ENCODE measurements around the gene RPRD1B. TPM values are rescaled to one million over a fixed set of nuclear protein-coding genes. Genes with fewer than 3 reads are reported as not detected.
A peak's percentile ranks its signal among the peaks of the same experiment; 100 is the strongest.

RPRD1B gene
- total and polyA plus RNA-seq, 2 of the 13 experiments (the other 11 are each of a cell fraction or from before 2014, with no cell fraction given) = 31.1 to 41.5 TPM

GRCh38 chr20:38084425-38084951 lies 50.9 kb downstream of the RPRD1B start (continued):
- no peak for TF ChIP-seq SOX13 (IDR thresholded peaks at IDR 0.05)
- 0 out of 4 replicates have a peak, but pooled peaks of 1 of the 2 experiments have one; percentile 13 for TF ChIP-seq SOX13 (CRISPR knock-in tag; conservative IDR thresholded peaks at IDR 0.05 in 1 of 2, IDR thresholded peaks at IDR 0.05 in 1 of 2)
- TF ChIP-seq MNT (IDR thresholded peaks at IDR 0.05) = no peak
- TF ChIP-seq NFATC3 (CRISPR knock-in tag; IDR thresholded peaks at IDR 0.05) = no peak
- no peak for TF ChIP-seq ARID4A (CRISPR knock-in tag; IDR thresholded peaks at IDR 0.05; ENCODE audit: borderline replicate concordance)
- no peak for TF ChIP-seq ZNF607 (CRISPR knock-in tag; IDR thresholded peaks at IDR 0.05; ENCODE audit: borderline replicate concordance)
- TF ChIP-seq SMAD9 (CRISPR knock-in tag; IDR thresholded peaks at IDR 0.05) = no peak
- TF ChIP-seq ZNF615 (CRISPR knock-in tag; IDR thresholded peaks at IDR 0.05; ENCODE audit: borderline replicate concordance) = no peak
- TF ChIP-seq SRF (IDR thresholded peaks at IDR 0.05; ENCODE audit: low read depth, low read length) = peak; percentile 50; the same call in 1 of the 2 replicates
- no peak for TF ChIP-seq GMEB2 (CRISPR knock-in tag; IDR thresholded peaks at IDR 0.05; ENCODE audit: low read depth)
- TF ChIP-seq ZBTB7B (CRISPR knock-in tag; IDR thresholded peaks at IDR 0.05) = no peak
- TF ChIP-seq FOXC1 (CRISPR knock-in tag; IDR thresholded peaks at IDR 0.05; ENCODE audit: borderline replicate concordance) = no peak
- no peak for TF ChIP-seq SPEN (CRISPR knock-in tag; IDR thresholded peaks at IDR 0.05; ENCODE audit: low read depth)
- TF ChIP-seq TEAD3 (CRISPR knock-in tag; optimal IDR thresholded peaks at IDR 0.05; ENCODE audit: borderline replicate concordance) = peak; percentile 34
- TF ChIP-seq XRCC5 (optimal IDR thresholded peaks at IDR 0.05; ENCODE audit: low read length) = no peak
- no peak for TF ChIP-seq BCLAF1 (IDR thresholded peaks at IDR 0.05)
- no peak for TF ChIP-seq ADNP (CRISPR knock-in tag; IDR thresholded peaks at IDR 0.05)
- TF ChIP-seq ZBTB39 (CRISPR knock-in tag; IDR thresholded peaks at IDR 0.05) = no peak
